Measurements from ENCODE around the gene HNRNPL. TPM values are rescaled to one million over a fixed set of nuclear protein-coding genes. Genes with fewer than 3 reads are reported as not detected.
A peak's percentile ranks its signal among the peaks of the same experiment; 100 is the strongest.
"Not testable (repeated sequence)": the region's sequence is repeated elsewhere in the genome, so short reads cannot be mapped to it uniquely, and the experiment has no call there.

Gene HNRNPL
- total RNA-seq, 2 donors from 2014 or later, result 477 to 480 TPM

DNA sequence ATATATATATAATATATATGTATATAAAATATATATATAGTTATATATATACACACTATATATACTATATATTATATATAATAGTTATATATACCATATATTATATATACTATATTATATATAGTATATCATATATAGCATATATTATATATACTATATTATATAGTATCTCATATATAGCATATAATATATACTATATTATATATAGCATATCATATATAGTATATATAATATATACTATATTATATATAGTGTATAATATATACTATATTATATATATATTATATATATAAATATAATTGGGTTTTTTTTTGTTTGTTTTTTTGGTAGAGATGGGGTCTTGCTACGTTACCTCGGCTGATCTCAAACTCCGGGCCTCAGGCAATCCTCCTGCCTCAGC lies 11.6 kb upstream of the HNRNPL start:
- no peaks in the 10 kb centered on the region for H3K9me3 ChIP-seq (ENCODE audit: control insufficient read depth, low read length, poor library complexity, severe bottlenecking)
- Mint-ChIP-seq H3K27ac (no peak overlapping the region), H3K36me3 (ENCODE audit: low read depth) (no peaks in the 10 kb centered on the region), H3K27me3 (no peaks in the 10 kb centered on the region), H3K4me1 (peaks cover 36% of the 10 kb centered on the region), H3K4me3 (no peak overlapping the region)
- DNase-seq (no peak), ATAC-seq (no peak)

DNA sequence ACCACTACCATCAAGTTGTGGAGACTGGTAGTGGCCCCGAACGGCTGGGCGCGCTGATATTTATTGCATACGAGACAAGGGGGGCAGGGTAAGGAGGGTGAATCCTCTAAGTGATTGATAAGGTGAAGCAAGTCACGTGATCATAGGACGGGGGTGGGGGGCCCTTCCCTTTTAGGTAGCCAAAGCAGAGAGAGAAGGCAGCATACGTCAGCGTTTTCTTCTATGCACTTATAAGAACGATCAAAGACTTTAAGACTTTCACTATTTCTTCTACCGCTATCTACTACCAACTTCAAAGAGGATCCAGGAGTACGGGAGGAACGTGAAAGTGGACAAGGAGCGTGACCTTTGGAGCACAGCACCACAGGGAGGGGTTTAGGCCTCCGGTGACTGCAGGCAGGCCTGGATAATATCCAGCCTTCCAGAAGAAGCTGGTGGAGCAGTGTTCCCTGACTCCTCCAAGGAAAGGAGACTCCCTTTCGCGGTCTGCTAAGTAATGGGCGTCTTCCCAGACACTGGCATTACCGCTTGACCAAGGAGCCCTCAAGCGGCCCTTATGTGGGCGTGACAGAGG lies 9.9 kb upstream of the HNRNPL start:
- H3K4me3 Mint-ChIP-seq; DNase-seq; H3K27me3 Mint-ChIP-seq; H3K9me3 ChIP-seq (ENCODE audit: control insufficient read depth, low read length, poor library complexity, severe bottlenecking); H3K36me3 Mint-ChIP-seq (ENCODE audit: low read depth); ATAC-seq: not testable (repeated sequence)
- peaks cover 24% of the 10 kb centered on the region for H3K4me1 Mint-ChIP-seq
- H3K27ac Mint-ChIP-seq, result peak overlapping the region; percentile 29

DNA sequence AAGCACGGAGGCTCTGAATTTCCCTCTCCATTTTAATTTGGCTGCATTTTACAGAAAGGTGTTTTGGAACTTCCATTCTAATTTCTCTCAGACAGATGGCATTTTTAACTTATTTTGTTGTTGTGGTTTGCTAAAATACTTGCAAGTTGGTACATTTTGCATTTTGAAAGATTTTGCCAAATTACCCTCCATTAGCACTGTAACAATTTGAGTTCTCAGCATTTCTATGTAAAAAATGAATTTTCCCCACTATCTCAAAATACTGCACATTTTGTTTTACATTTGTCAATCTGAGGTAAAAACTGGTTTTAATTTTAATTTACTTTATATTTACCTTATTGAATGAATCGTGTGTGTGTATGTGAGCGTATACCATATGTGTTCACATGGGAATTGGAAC lies 7.0 kb upstream of the HNRNPL start:
- DNase-seq, result no peak
- Mint-ChIP-seq H3K27me3 (no peaks in the 10 kb centered on the region), H3K27ac (peak overlapping the region; percentile 91), H3K4me3 (peak overlapping the region; percentile 79), H3K4me1 (peaks cover 24% of the 10 kb centered on the region), H3K36me3 (ENCODE audit: low read depth) (no peaks in the 10 kb centered on the region)
- no peak for ATAC-seq
- no peaks in the 10 kb centered on the region for H3K9me3 ChIP-seq (ENCODE audit: control insufficient read depth, low read length, poor library complexity, severe bottlenecking)

DNA sequence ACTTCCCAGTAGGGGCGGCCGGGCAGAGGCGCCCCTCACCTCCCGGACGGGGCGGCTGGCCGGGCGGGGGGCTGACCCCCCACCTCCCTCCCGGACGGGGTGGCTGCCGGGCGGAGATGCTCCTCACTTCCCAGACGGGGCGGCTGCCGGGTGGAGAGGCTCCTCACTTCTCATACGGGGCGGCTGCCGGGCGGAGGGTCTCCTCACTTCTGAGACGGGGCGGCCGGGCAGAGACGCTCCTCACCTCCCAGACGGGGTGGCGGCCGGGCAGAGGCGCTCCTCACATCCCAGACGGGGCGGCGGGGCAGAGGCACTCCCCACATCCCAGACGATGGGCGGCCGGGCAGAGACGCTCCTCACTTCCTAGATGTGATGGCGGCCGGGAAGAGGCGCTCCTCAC lies 6.0 kb upstream of the HNRNPL start:
- ATAC-seq; H3K27me3 Mint-ChIP-seq; H3K4me3 Mint-ChIP-seq; DNase-seq; H3K36me3 Mint-ChIP-seq (ENCODE audit: low read depth); H3K27ac Mint-ChIP-seq; H3K9me3 ChIP-seq (ENCODE audit: control insufficient read depth, low read length, poor library complexity, severe bottlenecking): not testable (repeated sequence)
- peaks cover 34% of the 10 kb centered on the region for H3K4me1 Mint-ChIP-seq

DNA sequence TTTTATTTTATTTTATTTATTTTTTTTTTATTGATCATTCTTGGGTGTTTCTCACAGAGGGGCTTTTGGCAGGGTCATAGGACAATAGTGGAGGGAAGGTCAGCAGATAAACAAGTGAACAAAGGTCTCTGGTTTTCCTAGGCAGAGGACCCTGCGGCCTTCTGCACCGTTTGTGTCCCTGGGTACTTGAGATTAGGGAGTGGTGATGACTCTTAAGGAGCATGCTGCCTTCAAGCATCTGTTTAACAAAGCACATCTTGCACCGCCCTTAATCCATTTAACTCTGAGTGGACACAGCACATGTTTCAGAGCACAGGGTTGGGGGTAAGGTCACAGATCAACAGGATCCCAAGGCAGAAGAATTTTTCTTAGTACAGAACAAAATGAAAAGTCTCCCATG lies 5.2 kb upstream of the HNRNPL start:
- not testable (repeated sequence) for H3K9me3 ChIP-seq (ENCODE audit: control insufficient read depth, low read length, poor library complexity, severe bottlenecking); DNase-seq; H3K4me3 Mint-ChIP-seq; H3K27me3 Mint-ChIP-seq; H3K36me3 Mint-ChIP-seq (ENCODE audit: low read depth); ATAC-seq; H3K27ac Mint-ChIP-seq
- peaks cover 32% of the 10 kb centered on the region for H3K4me1 Mint-ChIP-seq

DNA sequence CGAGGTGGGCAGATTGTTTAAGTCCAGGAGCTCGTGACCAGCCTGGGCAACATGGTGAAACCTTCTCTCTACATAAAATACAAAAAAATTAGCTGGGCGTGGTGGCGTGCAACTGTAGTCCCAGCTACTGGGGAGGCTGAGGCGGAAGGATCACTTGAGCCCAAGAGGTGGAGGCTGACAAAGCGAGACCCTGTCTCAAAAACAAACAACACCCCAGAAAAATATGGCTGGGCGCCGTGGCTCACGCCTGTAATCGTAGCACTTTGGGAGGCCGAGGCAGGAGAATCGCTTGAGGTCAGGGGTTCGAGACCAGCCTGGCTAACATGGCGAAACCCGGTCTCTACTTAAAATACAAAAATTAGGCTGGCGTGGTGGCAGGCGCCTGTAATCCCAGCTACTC lies 3.4 kb upstream of the HNRNPL start:
- peaks cover 2% of the 10 kb centered on the region for H3K36me3 Mint-ChIP-seq (ENCODE audit: low read depth)
- no peak overlapping the region for H3K27ac Mint-ChIP-seq
- H3K4me1 Mint-ChIP-seq, result peaks cover 36% of the 10 kb centered on the region
- H3K4me3 Mint-ChIP-seq, result peak overlapping the region; percentile 97
- no peak for ATAC-seq
- no peaks in the 10 kb centered on the region for H3K27me3 Mint-ChIP-seq
- DNase-seq, result no peak
- no peaks in the 10 kb centered on the region for H3K9me3 ChIP-seq (ENCODE audit: control insufficient read depth, low read length, poor library complexity, severe bottlenecking)

DNA sequence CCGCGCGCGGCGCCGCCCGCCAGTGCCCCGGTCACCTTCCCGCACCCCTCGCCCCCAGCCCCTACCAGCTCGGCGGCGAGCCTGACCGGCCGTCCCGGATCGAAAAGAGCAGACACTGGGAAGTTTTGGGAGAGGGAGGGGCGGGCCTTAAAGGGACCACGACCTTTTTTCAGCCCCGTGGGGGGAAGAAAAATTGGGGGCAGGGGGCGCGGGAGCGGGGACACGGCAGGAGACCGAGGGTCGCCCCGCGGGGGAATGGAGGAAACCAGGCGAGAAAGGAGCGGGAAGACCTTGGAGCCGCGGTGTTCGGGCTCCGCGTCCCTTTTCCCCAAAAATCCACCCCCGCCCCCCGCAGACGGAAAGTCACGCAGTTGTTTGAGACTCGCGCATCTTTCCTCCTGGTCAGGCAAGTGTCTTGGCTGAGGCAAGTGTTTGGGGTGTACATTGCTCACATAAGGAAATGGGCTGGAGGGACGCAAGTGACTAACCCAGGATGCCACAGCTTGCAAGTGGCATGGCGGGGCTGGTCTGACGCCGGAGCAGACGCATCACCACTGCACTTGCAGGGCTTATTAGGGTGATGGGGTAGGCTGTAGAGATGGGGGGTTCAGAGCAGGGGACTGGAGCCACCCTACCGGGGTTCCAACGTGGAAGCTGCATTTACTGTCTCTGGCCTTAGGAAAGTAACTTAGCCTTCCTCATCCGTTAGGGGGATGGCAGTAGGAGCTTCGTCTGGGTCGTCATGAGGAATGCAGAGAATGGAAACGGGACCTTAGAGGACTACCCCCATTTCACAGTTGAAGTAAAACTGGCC lies 2.7 kb upstream of the HNRNPL start:
- H3K4me3 Mint-ChIP-seq, result peak overlapping the region; percentile 97
- H3K36me3 Mint-ChIP-seq (ENCODE audit: low read depth), result peaks cover 2% of the 10 kb centered on the region

DNA sequence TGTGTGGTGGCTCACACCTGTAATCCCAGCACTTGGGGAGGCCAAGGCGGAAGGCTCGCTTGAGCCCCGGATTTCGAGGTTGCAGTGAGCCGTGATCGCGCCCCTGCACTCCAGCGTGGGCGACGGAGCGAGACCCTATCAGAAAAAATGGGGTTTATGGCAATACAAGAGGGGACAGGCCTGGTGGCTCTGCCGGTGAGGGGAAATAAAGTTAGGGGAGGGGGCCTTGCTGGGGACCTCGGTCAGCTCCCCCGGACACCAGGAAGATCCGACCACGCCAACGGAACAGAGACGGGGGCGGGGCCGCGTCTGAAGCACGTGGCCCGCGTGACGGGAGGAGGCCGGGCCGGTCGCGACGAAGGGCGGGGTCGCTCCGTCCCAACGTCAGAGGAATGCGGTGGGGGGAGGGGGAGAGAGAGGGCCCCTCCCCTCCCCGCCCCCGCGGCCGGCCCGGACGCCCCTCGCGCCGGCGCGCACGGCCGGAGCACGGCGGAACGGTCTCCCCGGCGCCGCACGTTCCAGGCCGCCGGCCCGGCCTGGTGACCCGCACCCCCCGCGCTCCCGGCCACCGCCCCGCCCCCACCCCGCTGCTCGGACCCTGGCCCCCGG lies 1.9 kb upstream of the HNRNPL start:
- ATAC-seq, result peak; percentile 5
- Mint-ChIP-seq H3K4me3 (peak overlapping the region; percentile 97), H3K4me1 (peaks cover 41% of the 10 kb centered on the region)

More for the DNA sequence above, 2.7 kb upstream of the HNRNPL start:
- H3K9me3 ChIP-seq (ENCODE audit: control insufficient read depth, low read length, poor library complexity, severe bottlenecking), result no peaks in the 10 kb centered on the region
- peak overlapping the region; percentile 98 for H3K27ac Mint-ChIP-seq
- ATAC-seq (no peak), DNase-seq (peak in 2 of 3 donors; percentile 25 to 40)
- H3K4me1 Mint-ChIP-seq, result peaks cover 40% of the 10 kb centered on the region
- H3K27me3 Mint-ChIP-seq, result no peaks in the 10 kb centered on the region

DNA sequence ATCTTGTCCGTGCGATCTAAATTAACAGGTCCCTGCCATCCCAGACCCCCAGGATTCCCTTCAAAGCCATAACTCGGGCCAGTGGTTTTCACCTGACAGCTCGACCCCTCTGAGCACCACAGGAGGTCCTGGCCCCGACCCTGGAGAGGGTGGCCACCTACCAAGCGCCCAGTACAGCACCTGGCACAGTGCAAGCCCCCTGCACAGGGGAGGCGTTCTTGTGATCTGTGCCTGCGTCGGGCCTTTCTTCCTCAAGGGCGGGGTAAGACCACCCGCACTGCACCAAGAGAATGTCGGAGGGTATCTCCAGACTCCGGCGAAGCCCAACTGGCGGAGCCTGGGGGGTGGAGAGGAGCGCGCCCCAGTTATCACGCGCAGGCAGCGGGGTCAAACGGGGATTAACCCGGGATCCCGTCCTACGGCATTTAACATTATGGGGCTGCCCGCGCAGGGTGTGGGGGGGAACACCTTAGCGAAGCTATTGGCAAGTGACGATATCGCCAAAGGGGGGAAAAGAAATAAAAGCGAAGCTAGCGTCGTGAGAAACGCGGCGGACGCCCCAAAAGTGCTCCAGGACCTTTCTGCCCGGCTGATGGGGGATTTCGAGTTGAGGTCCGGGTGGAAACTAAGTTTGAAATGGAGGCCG lies 1.3 kb upstream of the HNRNPL start:
- ATAC-seq (no peak), DNase-seq (peak in 1 of 3 donors; percentile 31)
- H3K9me3 ChIP-seq (ENCODE audit: control insufficient read depth, low read length, poor library complexity, severe bottlenecking), result no peaks in the 10 kb centered on the region
- peak overlapping the region; percentile 97 for H3K4me3 Mint-ChIP-seq
- peaks cover 4% of the 10 kb centered on the region for H3K36me3 Mint-ChIP-seq (ENCODE audit: low read depth)
- peaks cover 38% of the 10 kb centered on the region for H3K4me1 Mint-ChIP-seq
- peak overlapping the region; percentile 98 for H3K27ac Mint-ChIP-seq
- H3K27me3 Mint-ChIP-seq, result no peaks in the 10 kb centered on the region

More for the DNA sequence above, 1.9 kb upstream of the HNRNPL start:
- Mint-ChIP-seq H3K27me3 (no peaks in the 10 kb centered on the region), H3K36me3 (ENCODE audit: low read depth) (peaks cover 4% of the 10 kb centered on the region), H3K27ac (peak overlapping the region; percentile 98)
- no peaks in the 10 kb centered on the region for H3K9me3 ChIP-seq (ENCODE audit: control insufficient read depth, low read length, poor library complexity, severe bottlenecking)
- peak; percentile 81 to 88 (median 84) for DNase-seq

DNA sequence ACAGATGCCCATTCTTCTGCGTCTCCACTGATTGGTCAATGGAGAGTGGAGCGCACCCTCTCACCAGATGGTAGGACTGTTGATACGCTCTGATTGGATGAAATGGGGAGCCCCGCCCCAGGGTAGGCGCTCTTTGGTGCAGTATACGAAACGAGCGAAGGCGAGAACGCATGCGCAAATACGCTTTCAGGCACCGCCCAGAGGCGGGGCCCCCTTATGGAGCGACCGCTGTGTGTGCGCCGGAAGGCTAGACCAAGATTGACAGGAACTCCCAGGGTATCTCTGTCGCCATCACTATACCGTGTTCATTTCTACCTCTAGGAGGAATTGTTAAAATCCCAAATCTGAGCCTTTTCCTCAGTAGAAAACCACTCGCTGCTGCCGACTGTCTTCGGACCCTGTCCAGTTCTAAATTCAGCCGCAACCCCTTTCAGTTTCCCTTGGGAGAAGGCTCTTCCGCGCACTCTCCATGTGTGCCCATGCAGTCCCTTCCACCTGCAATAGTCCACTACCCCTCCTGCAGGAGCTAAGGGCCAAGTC lies 720 bp upstream of the HNRNPL start:
- Mint-ChIP-seq H3K4me1 (peaks cover 41% of the 10 kb centered on the region), H3K36me3 (ENCODE audit: low read depth) (peaks cover 4% of the 10 kb centered on the region), H3K4me3 (peak overlapping the region; percentile 97), H3K27ac (peak overlapping the region; percentile 98), H3K27me3 (no peaks in the 10 kb centered on the region)
- peak; percentile 79 for ATAC-seq
- peak in 2 of 3 donors; percentile 94 to 95 for DNase-seq
- no peaks in the 10 kb centered on the region for H3K9me3 ChIP-seq (ENCODE audit: control insufficient read depth, low read length, poor library complexity, severe bottlenecking)

DNA sequence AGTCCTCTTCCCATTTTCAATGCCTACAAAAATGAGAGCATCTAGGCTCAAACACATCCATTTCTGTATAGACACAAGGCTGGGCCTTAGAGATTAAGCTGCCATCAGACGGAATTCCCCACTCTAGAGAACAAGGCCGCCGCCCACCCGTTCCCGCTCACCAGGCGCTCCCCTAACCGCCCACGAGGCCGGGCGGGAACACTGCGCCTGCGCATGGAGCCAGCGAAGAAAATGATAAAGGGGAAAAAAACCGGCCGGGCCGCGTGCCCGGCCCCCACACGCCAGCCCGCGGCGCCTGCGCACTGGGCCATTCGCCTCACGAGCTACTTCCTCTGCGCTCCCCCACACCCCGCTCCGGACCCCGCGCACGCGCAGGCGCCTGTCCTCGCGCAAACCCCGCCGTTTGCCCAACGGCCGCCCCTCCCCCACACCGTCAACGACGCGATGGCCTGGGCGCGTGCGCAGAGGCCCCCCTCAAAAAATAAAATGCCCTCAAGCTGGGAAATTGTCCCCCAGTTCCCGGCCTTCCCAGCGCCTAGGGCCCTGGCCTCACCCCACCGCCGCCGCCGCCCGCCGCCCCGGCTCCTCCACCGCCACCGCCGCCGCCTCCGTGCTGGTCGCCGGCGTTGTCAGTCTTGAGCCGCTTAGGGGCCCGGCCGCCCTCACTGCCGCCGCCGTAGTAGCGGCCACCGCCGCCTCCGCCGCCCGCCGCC lies 483 bp downstream of the HNRNPL start:
- DNase-seq (peak; percentile 92 to 99 (median 97)), ATAC-seq (peak; percentile 26)
- Mint-ChIP-seq H3K4me1 (peaks cover 47% of the 10 kb centered on the region), H3K27me3 (no peaks in the 10 kb centered on the region), H3K36me3 (ENCODE audit: low read depth) (peaks cover 10% of the 10 kb centered on the region), H3K4me3 (peak overlapping the region; percentile 97), H3K27ac (peak overlapping the region; percentile 98)
- no peaks in the 10 kb centered on the region for H3K9me3 ChIP-seq (ENCODE audit: control insufficient read depth, low read length, poor library complexity, severe bottlenecking)

DNA sequence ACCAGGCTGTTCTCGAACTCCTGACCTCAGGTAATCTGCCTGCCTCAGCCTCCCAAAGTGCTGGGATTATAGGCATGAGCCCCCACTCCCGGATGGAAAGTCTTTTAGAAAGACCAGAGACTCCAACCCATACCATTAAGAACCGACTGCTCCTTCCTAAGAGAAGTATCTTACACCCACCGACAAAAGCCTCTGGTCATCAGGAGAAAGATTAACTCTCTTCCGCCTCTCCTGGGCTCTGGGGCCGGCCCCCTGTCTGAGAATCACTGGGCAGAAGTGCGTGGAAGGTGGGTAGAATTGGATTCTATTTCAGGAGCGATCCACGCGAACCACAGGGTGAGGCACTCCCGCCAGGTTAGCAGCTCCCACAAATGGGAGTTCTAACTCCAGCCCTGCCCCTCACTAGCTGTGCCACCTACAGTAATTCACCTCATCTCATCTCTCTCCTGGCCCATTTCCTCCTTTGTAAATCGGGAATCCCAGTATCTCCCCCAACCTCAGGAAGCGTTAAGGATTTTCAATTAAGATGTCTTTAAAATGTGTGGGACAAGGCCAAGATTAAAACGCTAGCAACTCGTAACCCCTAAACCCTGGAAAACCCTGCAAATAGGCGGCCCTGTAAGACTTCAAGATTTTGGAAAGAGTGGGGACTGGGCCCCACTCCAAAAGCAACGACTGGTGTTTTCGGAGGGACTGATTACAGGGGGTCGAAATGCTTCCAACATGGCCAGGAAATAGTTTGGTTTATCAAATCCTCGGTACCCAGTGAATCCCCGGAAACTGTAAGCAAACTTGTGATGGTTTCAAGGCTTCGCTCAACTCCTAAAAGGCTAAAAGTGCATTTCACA lies 1.3 kb downstream of the HNRNPL start:
- ATAC-seq (no peak), DNase-seq (no peak)
- Mint-ChIP-seq H3K27ac (peak overlapping the region; percentile 98), H3K36me3 (ENCODE audit: low read depth) (peaks cover 12% of the 10 kb centered on the region), H3K27me3 (no peaks in the 10 kb centered on the region), H3K4me3 (peak overlapping the region; percentile 97), H3K4me1 (peaks cover 53% of the 10 kb centered on the region)
- H3K9me3 ChIP-seq (ENCODE audit: control insufficient read depth, low read length, poor library complexity, severe bottlenecking), result no peaks in the 10 kb centered on the region

All from T-helper 17 cell (primary cell).